GM23248 (cell line): Measurements from ENCODE around the gene CCDC183.
"Not testable (repeated sequence)": the region's sequence is repeated elsewhere in the genome, so short reads cannot be mapped to it uniquely, and the experiment has no call there.

Experiments
- EZH2 ChIP-seq: fragments of 200-600 bp; sonication (generic); IDR thresholded peaks from 2 replicates; pipeline ENCODE4 v1.6.1; 2018; ENCODE audit warnings: antibody characterized with exemption, mild to moderate bottlenecking; ENCODE audit not compliant: insufficient read depth, poor library complexity, severe bottlenecking
- EZH2phosphoT487 ChIP-seq: fragments of 200-600 bp; sonication (generic); IDR thresholded peaks from 2 replicates; pipeline ENCODE4 v1.6.1; 2018; ENCODE audit warnings: antibody characterized with exemption, moderate library complexity, mild to moderate bottlenecking, low read depth; ENCODE audit not compliant: insufficient read depth

GRCh38 chr9:136803009-136803550, 6.9 kb downstream of the CCDC183 start:
- TF ChIP-seq EZH2phosphoT487, EZH2: not testable (repeated sequence)
